Right lung (tissue), 5 donors: ENCODE measurements around the gene R3HDM2. TPM values are rescaled to one million over a fixed set of nuclear protein-coding genes. Genes with fewer than 3 reads are reported as not detected.

Experiments used
- DNase-seq, 2 donors: peaks; one replicate each; pipeline ENCODE4 v3.0.0-alpha.2; 2013
- polyA plus RNA-seq, 5 donors: library from polyadenylated mRNA; unstranded; fragments of 120-200 nt; gene quantifications; one replicate each; pipeline versions ENCODE4 v1.2.1 to v1.2.3, GENCODE V29; 2013; ENCODE audit warnings: inconsistent platforms in 1 of 5, low replicate concordance in 1 of 5; ENCODE audit not compliant: insufficient read length in 5 of 5, insufficient read depth in 1 of 5

Gene R3HDM2
- polyA plus RNA-seq, 5 donors: 60.9 to 89.4 (median 80.8) TPM

DNA sequence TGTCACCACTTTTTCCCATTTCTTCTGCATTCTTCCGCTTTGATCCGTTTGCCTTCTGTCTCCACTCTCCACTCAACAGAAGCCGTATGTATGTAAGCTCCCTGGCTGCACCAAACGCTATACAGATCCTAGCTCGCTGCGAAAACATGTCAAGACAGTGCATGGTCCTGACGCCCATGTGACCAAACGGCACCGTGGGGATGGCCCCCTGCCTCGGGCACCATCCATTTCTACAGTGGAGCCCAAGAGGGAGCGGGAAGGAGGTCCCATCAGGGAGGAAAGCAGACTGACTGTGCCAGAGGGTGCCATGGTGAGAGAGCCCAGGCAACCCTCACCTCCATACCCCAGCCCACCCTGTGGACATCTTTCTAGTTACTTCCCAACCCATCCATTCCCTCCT lies 37.1 kb upstream of the R3HDM2 start:
- no peak for DNase-seq

DNA sequence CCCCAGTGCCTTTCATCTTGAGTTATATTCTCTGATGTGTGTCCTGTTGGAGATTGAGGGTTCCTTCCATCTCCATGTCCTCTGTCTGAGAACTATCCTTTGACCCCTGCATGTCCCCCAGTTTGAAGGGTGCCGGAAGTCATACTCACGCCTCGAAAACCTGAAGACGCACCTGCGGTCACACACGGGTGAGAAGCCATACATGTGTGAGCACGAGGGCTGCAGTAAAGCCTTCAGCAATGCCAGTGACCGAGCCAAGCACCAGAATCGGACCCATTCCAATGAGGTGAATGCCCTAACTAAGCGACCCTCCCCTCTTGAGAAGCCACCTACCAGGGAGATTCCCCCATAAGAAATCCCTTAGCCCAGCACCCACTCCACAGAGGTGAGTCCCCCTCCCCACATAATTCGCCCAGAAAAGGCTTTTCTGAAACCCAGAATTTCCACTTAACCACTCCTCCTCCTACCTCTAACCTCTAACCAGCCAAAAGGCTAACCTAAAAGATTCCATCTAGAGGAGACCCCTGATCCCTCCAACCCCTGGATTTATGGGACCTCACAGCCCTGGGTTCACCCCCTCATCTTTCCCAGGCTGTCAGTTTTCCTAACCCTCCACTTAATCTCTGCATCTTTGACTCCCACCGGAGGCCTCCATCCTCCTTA lies 36.5 kb upstream of the R3HDM2 start:
- no peak for DNase-seq

DNA sequence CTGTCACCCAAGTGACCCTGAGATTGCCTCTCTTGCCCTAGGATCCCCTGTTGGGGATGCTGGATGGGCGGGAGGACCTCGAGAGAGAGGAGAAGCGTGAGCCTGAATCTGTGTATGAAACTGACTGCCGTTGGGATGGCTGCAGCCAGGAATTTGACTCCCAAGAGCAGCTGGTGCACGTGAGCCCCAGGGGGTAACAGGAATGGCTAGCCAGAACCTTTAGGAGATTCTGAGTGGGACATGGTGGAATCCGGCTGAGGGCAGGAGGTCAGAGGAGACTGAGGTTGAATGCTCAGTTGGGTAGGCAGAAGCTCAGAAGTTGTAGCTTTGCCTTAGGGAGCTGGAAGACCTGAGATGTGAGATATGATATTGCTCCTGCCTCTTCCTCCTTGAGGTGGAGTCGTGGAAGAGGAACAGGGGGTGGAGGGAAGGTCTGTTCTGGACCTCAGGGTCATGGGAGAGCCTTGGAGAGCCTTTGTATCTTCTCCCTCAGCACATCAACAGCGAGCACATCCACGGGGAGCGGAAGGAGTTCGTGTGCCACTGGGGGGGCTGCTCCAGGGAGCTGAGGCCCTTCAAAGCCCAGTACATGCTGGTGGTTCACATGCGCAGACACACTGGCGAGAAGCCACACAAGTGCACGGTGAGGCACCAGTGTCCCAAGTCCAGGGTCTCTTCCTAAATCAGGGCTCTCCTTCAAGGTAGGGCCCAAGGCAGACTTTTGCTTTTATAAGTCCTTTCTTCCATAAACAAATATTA lies 35.1 kb upstream of the R3HDM2 start:
- DNase-seq: no peak

DNA sequence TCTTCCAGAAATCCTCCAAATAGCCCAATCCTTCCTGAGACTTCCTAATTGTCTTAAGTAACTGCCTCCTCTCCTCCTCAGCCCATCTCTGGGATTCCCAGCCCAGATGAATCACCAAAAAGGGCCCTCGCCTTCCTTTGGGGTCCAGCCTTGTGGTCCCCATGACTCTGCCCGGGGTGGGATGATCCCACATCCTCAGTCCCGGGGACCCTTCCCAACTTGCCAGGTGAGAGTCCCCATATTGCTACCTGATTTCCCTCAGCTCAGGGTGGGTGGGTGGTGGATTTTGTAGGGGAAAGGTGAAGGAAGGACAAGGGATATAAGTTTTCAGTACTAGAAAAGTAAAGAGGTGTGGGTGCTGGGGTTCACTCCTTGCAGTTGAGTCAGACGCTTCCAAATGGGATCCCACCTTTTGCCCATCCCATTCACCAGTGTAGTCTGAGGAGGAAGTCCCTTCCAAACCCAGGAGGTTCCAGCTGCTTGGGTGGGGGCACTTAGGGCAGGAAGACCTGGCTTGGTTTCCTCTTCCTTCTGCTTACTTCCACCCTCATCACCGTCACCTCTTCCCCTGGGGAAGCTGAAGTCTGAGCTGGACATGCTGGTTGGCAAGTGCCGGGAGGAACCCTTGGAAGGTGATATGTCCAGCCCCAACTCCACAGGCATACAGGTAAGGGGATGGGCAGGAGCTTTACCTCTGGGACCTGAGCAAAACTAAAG lies 34.3 kb upstream of the R3HDM2 start:
- DNase-seq: no peak

DNA sequence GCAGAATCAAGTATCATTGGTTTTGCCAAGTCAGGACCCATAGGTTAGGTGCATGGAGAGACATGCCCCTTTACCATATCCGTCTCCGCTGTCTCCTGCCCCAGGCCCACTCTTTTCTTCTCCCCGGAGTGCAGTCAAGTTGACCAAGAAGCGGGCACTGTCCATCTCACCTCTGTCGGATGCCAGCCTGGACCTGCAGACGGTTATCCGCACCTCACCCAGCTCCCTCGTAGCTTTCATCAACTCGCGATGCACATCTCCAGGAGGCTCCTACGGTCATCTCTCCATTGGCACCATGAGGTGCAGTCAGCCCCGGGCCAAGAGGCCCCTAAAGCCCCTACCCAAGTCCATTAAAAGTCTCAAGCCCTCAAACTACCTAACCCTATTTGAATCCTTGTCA lies 33.7 kb upstream of the R3HDM2 start:
- DNase-seq: no peak

GRCh38 chr12:57462912-57463253 lies 32.0 kb upstream of the R3HDM2 start:
- no peak for DNase-seq

DNA sequence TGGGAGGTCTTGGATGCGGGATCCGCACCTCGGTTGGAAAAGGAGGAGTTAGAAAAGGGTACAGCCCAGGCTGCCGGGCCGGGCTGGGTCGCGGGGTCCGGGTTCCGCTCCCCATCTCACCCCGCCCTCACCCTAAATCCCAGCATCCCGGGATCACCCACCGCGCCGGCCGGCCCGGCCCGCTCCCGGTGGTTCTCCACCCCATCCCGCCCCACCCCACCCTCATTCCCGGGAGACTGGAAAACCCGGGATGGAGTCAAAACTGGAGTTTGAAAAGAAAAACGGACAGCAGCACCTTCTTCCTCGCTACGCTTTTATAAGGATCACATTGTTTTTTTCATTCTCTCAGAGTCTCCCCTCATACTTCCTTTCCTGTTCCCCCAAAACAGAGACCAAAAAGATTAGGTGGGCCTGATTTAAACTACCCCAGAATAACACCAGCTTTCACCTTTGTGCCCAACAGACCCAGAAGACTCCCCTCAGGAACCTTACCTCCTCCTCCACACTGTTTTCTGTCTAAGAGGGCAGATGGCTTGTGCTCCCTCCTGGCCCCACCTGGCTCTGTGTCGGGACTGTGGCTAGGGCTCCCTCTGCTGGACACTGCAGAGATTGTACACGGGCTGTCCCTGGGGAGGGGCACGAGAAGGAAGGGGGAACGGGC lies 31.5 kb upstream of the R3HDM2 start:
- DNase-seq: peak; percentile 83 to 84

GRCh38 chr12:57461917-57462250 lies 31.0 kb upstream of the R3HDM2 start:
- DNase-seq: no peak

GRCh38 chr12:57461276-57461916 lies 30.6 kb upstream of the R3HDM2 start:
- peak; percentile 85 to 88 for DNase-seq

DNA sequence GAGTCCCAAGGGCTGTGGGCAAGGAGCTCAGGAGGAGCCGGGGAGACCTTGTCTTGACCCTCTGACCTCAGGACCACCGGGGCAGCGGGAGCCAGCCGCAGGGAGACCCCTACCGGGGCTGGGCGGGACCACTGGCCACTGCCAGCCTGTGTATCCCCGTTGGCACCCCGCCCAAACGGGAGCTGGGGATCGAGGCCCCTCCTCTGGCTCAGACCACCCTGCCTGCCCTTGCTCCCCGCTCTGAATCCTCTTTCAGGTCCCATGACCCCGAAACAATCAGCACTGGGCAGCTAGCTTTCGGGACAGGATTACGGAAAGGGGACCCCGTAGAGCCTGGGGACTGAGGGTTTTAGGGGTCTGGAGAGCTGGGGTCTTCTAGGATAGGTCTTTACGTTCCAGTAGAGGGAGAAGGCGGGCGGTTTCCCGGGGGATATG lies 30.0 kb upstream of the R3HDM2 start:
- no peak for DNase-seq

DNA sequence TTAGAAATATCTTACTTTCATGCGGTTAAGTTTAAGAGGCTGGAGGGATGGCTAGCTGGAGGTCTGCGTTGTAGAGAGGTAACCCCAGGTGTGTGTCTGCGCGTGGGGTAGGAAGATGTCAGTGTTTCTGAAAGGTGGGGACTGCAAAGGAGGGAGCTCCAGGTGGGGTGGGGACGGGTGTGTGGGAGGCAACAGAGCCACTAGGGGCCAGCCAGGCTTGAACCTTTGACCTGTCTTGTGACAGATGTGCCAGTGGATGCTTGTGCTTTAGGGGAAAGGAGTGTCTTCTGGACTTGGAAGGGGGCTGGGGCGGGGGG lies 29.6 kb upstream of the R3HDM2 start:
- DNase-seq: no peak

- peak in 1 of 2 donors; percentile 22 for DNase-seq
Measured at GRCh38 chr12:57459750-57460467, 29.1 kb upstream of the R3HDM2 start, which contains the start of gene GLI1. Gene GLI1, plus strand, starts transcription at chr12:57459785. Its CDS starts 3,907 bp downstream, at chr12:57463692.

- peak; percentile 93 to 96 for DNase-seq
Measured at GRCh38 chr12:57459055-57459749, 28.4 kb upstream of the R3HDM2 start.

GRCh38 chr12:57458665-57459054 lies 27.8 kb upstream of the R3HDM2 start:
- no peak for DNase-seq

DNA sequence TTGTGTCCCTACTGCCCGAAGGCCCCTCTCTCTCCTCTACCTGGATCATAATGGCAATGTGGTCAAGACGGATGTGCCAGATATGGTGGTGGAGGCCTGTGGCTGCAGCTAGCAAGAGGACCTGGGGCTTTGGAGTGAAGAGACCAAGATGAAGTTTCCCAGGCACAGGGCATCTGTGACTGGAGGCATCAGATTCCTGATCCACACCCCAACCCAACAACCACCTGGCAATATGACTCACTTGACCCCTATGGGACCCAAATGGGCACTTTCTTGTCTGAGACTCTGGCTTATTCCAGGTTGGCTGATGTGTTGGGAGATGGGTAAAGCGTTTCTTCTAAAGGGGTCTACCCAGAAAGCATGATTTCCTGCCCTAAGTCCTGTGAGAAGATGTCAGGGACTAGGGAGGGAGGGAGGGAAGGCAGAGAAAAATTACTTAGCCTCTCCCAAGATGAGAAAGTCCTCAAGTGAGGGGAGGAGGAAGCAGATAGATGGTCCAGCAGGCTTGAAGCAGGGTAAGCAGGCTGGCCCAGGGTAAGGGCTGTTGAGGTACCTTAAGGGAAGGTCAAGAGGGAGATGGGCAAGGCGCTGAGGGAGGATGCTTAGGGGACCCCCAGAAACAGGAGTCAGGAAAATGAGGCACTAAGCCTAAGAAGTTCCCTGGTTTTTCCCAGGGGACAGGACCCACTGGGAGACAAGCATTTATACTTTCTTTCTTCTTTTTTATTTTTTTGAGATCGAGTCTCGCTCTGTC lies 26.1 kb upstream of the R3HDM2 start:
- no peak for DNase-seq

GRCh38 chr12:57456145-57456700 lies 25.4 kb upstream of the R3HDM2 start:
- no peak for DNase-seq

- DNase-seq: no peak
Measured at GRCh38 chr12:57455374-57456144, 24.7 kb upstream of the R3HDM2 start.

DNA sequence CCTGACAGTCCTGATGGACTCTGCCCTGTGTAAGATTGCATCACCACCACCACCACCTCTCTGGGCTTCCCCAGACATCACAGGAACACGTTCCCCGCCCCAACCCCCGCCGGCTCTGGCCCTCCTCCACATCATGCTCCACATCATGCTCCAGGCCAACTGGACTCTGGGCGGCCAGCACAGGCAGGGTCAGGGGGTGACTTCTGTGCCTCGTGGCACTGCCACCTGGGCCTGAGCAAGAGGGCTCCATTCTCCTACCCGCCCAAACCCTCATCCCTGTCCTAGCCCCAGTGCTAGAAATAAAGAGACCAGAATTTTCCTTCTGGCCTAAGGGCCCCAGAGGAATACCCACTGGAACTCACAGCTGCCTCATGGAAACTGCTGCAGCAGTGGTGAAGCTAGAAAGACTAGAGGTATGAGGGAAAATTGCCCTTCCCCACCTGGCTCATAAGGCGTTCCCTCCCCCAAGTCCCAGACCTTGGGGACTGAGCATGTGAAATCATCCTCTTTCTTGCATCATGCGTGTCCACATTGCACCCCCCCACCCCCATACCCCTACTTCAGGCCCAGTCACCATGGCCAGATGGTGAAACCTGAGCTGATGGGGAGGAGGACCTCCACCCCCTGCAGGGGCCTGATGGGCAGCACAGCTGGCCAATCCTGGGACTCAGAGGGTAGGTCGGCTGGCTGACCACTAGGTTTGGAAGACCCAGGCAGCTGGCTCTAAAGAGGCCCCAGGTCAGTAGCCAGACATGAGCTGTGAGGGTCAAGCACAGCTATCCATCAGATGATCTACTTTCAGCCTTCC lies 23.9 kb upstream of the R3HDM2 start, which contains the start of gene INHBE:
TSS of gene INHBE (plus strand) at position 742 of the 808 bp plus-strand sequence. CDS start 230 bp downstream, outside the sequence.
- DNase-seq: no peak
